ENCODE measurements around the gene MRGPRD.

MRGPRD gene

DNA sequence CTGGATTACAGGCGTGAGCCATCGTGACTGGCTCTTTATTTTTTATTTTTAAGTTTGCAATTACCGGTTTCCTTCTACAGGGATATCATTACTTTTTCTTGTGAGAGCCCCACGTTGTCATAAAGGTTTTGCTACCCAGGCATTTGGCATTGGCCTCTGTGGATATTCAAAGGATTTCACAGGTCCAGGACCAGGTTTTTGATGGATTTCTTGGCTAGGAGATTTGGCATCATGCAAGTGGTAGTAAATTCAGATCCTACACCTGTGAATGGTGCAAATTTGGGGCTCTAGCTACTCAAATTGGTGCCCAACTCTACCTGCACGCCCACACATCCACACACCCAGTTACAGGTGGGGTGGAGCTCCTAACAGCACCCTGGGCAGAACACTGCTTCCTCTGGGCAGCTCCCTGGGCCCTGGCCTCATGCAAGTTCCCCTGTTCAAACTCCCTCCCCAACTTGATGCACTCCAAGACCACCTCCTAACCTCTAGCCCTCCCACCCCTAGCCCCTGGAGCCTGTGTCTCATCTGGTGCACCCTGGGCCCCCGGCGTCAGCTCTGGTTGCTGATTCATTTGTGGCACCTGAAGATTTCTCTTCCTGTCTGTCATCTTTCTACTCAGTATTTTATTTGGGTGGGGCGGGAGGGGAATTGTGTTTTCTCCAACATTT lies 9.3 kb upstream of the MRGPRD start:
- ChIA-PET CTCF (interaction anchor here (1.5 kb wide), 1 partner anchor 11 kb away, joined by 4 read pairs; no protein-coding TSS in a partner anchor), POLR2A (no interaction called here)
- TF ChIP-seq, protein P1, sequence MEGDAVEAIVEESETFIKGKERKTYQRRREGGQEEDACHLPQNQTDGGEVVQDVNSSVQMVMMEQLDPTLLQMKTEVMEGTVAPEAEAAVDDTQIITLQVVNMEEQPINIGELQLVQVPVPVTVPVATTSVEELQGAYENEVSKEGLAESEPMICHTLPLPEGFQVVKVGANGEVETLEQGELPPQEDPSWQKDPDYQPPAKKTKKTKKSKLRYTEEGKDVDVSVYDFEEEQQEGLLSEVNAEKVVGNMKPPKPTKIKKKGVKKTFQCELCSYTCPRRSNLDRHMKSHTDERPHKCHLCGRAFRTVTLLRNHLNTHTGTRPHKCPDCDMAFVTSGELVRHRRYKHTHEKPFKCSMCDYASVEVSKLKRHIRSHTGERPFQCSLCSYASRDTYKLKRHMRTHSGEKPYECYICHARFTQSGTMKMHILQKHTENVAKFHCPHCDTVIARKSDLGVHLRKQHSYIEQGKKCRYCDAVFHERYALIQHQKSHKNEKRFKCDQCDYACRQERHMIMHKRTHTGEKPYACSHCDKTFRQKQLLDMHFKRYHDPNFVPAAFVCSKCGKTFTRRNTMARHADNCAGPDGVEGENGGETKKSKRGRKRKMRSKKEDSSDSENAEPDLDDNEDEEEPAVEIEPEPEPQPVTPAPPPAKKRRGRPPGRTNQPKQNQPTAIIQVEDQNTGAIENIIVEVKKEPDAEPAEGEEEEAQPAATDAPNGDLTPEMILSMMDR (IDR thresholded peaks at IDR 0.05; ENCODE audit: insufficient read depth, low read length, missing control alignments): no peak
- H3K4me3 ChIP-seq (ENCODE audit: low read depth, low read length): no peak overlapping the region
- no peak for DNase-seq (ENCODE audit: low read depth, low spot score)

DNA sequence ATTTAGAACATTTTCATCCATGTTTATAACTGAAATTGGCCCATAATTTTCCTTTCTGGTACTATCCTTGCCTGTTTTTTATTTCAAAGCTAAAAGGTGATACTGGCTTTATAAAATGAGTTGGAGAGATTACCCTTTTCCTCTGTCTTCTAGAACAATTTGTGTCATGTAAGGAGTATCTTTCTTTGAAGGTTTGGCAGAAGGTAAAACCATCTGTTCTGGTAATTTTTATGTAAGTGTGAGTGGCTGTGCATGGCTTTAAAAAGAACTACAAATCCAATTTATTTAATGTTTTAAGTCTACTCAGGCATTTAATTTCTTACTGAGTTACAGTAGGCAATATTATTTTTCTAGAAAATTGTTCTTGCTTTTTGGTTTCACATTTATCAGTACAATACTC lies 7.7 kb upstream of the MRGPRD start:
- no peak overlapping the region for H3K4me3 ChIP-seq (ENCODE audit: low read depth, low read length)
- no peak for DNase-seq (ENCODE audit: low read depth, low spot score)
- TF ChIP-seq, protein P1 (IDR thresholded peaks at IDR 0.05; ENCODE audit: insufficient read depth, low read length, missing control alignments): no peak
- POLR2A ChIA-PET: no interaction called here
- CTCF ChIA-PET: interaction anchor here (0.9 to 1.4 kb wide), 3 partner anchors 18 to 56 kb away, joined by 3 to 6 read pairs (median 5); no protein-coding TSS in a partner anchor

DNA sequence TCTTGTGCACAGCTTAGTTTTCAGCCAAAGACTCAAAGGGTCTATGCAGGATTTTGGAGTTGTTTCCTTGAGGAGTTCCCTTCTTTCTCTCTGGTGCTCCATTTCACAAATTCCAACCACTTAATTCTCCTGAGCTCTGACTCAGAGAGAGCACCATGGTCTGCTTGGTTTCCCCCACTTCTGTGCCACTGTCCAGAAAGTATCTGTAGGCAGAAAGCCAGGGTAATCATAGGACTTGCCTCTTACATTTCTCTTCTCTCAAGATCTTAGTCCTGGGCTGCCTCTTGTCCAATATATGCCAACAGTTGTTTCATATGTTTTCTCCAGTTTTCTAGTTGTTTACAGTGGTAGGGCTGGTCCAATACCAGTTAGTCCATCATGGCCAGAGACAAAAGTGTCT lies 6.4 kb upstream of the MRGPRD start:
- POLR2A ChIA-PET: no interaction called here
- TF ChIP-seq, protein P1 (IDR thresholded peaks at IDR 0.05; ENCODE audit: insufficient read depth, low read length, missing control alignments): no peak
- no peak overlapping the region for H3K4me3 ChIP-seq (ENCODE audit: low read depth, low read length)
- CTCF ChIA-PET: interaction anchor here (1.1 kb wide), 1 partner anchor 18 kb away, joined by 3 read pairs; no protein-coding TSS in a partner anchor
- DNase-seq (ENCODE audit: low read depth, low spot score): no peak

DNA sequence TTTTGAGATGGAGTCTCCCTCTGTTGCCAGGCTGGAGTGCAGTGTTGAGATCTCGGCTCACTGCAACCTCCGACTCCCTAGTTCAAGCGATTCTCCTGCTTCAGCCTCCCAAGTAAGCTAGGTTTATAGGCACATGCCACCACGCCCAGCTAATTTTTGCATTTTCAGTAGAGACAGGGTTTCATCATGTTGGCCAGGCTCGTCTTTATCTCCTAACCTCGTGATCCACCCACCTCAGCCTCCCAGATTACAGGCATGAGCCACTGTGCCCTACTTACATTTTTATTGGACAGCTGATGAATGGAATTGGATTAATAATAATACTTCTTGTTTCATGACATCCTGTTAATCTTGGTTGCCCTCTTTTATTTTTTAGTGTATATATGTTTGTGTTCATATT lies 3.0 kb upstream of the MRGPRD start:
- POLR2A ChIA-PET: no interaction called here
- DNase-seq (ENCODE audit: low read depth, low spot score): no peak
- TF ChIP-seq, protein P1 (IDR thresholded peaks at IDR 0.05; ENCODE audit: insufficient read depth, low read length, missing control alignments): no peak
- no peak overlapping the region for H3K4me3 ChIP-seq (ENCODE audit: low read depth, low read length)
- CTCF ChIA-PET: interaction anchor here (1.8 kb wide), 1 partner anchor 15 kb away, joined by 4 read pairs; no protein-coding TSS in a partner anchor

DNA sequence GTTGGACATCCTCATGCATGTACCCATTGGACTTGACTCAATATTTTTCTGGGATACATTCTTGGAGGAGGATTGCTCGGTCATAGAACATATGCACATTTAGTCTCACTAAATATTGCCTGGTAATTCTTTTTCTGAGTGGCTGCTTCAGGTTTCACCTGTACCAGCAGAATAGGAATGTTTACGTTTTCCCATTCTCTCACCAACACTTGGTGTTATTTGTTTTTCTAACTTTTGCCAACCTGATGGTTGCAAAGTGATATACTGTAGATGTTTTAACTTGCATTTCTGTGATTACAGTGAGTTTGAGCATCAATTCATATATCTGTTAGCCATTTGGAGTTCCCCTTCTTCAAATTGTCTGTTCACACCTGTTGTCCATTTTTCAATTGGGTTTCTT lies 1.3 kb upstream of the MRGPRD start:
- ChIA-PET CTCF (no interaction called here), POLR2A (no interaction called here)
- DNase-seq (ENCODE audit: low read depth, low spot score): no peak
- no peak overlapping the region for H3K4me3 ChIP-seq (ENCODE audit: low read depth, low read length)
- TF ChIP-seq, protein P1 (IDR thresholded peaks at IDR 0.05; ENCODE audit: insufficient read depth, low read length, missing control alignments): no peak

DNA sequence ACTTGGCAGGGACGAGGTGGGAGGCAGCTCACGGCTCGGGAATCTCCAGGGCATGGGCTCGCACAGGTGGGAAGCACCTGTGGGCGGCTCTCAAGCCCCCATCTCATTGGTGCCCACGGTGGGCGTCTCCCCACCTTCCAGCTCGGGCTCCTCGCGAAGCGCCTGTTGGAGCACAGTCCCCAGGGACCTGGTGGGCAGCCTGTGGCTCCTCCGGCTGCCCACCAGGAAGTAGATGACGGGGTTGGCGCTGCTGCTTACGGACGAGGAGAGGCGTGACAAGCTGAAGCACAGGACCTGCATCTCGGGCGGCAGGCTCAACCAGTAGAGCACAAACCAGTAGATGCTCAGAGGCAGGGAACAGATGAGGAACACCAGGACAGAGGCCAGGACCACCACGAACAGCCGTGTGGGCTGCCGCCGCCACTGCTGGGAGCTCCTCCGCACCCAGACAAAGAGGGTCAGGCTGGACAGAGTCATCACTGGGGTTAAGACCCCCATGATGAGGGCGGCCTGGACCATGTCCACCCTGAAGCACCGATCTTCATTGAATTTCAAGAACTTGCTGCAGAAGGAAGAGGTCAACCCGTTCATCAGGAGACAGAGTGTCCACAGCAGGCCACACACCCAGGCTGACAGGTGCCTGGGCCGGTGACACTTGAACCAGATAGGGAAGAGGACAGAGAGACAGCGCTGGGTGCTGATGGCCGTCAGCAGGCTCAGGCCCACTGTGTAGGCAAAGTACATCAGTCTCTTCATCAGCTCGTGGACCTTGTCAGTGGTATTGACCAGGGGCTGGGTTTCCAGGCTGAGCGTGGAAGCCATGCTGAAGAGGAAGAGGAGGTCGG lies 633 bp downstream of the MRGPRD start:
- POLR2A ChIA-PET: interaction anchor here (0.6 kb wide), 1 partner anchor 29 kb away, joined by 3 read pairs; no protein-coding TSS in a partner anchor
- CTCF ChIA-PET: interaction anchor here (1.6 to 1.9 kb wide), 2 partner anchors 11 to 21 kb away, joined by 4 to 5 read pairs; no protein-coding TSS in a partner anchor
- DNase-seq (ENCODE audit: low read depth, low spot score): no peak
- no peak overlapping the region for H3K4me3 ChIP-seq (ENCODE audit: low read depth, low read length)
- TF ChIP-seq, protein P1 (IDR thresholded peaks at IDR 0.05; ENCODE audit: insufficient read depth, low read length, missing control alignments): no peak

All from AG04449 (cell line).